ENCODE data around the gene TOE1.

DNA sequence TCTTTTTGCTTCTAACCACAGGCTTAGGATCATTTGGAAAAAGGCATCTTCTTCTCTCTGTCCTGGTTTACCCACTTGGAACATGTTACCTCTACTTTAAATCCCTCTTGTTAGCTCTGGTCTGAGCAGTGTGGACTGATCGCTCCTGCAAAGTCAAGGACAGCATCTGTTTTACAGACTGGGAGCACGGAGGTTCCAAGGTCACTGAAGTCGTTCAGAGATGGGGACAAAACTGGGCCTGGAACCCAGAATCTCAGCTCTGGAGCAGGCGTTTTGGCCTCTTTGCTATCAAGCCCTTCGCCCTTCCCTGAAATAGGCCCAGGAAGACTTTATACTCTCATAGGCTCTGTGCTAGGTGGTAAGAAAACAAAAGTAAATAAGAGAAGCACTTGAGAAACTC lies 11.5 kb downstream of the TOE1 start:
- TF ChIP-seq, protein P1, sequence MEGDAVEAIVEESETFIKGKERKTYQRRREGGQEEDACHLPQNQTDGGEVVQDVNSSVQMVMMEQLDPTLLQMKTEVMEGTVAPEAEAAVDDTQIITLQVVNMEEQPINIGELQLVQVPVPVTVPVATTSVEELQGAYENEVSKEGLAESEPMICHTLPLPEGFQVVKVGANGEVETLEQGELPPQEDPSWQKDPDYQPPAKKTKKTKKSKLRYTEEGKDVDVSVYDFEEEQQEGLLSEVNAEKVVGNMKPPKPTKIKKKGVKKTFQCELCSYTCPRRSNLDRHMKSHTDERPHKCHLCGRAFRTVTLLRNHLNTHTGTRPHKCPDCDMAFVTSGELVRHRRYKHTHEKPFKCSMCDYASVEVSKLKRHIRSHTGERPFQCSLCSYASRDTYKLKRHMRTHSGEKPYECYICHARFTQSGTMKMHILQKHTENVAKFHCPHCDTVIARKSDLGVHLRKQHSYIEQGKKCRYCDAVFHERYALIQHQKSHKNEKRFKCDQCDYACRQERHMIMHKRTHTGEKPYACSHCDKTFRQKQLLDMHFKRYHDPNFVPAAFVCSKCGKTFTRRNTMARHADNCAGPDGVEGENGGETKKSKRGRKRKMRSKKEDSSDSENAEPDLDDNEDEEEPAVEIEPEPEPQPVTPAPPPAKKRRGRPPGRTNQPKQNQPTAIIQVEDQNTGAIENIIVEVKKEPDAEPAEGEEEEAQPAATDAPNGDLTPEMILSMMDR (IDR thresholded peaks at IDR 0.05), result no peak
- TF ChIP-seq POLR2A (IDR thresholded peaks at IDR 0.05), result no peak

Measured in body of pancreas (tissue), 4 donors.